ENCODE measurements around the gene STAT2. TPM values are rescaled to one million over a fixed set of nuclear protein-coding genes. Genes with fewer than 3 reads are reported as not detected.
A peak's percentile ranks its signal among the peaks of the same experiment; 100 is the strongest.

The STAT2 gene
- total and polyA plus RNA-seq, 9 of the 15 experiments (the other 6 are each of a cell fraction or from before 2014, with no cell fraction given) = 15.5 to 46.9 (median 40.1) TPM

DNA sequence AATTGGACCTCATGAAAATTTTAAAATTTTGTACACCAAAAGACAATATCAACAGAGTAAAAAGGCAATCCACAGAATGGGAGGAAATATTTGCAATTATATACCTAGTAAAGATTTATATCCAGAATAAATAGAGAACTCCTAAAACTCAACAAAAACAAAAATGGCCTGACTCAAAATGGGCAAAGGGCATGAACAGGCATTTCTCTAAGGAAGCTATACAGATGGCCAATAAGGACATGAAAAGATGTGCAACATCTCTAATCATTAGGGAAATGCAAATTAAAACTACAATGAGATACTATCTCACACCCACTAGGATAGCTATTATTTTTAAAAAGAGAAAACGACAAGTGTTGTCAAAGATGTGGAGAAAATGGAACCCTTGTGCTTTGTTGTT is 13.6 kb upstream of the STAT2 start (continued):
- TF ChIP-seq, protein P1, sequence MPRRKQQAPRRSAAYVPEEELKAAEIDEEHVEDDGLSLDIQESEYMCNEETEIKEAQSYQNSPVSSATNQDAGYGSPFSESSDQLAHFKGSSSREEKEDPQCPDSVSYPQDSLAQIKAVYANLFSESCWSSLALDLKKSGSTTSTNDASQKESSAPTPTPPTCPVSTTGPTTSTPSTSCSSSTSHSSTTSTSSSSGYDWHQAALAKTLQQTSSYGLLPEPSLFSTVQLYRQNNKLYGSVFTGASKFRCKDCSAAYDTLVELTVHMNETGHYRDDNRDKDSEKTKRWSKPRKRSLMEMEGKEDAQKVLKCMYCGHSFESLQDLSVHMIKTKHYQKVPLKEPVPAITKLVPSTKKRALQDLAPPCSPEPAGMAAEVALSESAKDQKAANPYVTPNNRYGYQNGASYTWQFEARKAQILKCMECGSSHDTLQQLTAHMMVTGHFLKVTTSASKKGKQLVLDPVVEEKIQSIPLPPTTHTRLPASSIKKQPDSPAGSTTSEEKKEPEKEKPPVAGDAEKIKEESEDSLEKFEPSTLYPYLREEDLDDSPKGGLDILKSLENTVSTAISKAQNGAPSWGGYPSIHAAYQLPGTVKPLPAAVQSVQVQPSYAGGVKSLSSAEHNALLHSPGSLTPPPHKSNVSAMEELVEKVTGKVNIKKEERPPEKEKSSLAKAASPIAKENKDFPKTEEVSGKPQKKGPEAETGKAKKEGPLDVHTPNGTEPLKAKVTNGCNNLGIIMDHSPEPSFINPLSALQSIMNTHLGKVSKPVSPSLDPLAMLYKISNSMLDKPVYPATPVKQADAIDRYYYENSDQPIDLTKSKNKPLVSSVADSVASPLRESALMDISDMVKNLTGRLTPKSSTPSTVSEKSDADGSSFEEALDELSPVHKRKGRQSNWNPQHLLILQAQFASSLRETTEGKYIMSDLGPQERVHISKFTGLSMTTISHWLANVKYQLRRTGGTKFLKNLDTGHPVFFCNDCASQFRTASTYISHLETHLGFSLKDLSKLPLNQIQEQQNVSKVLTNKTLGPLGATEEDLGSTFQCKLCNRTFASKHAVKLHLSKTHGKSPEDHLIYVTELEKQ (CRISPR knock-in tag; IDR thresholded peaks at IDR 0.05) = no peak
- TF ChIP-seq MCM5 (IDR thresholded peaks at IDR 0.05; ENCODE audit: low read depth) = no peak

DNA sequence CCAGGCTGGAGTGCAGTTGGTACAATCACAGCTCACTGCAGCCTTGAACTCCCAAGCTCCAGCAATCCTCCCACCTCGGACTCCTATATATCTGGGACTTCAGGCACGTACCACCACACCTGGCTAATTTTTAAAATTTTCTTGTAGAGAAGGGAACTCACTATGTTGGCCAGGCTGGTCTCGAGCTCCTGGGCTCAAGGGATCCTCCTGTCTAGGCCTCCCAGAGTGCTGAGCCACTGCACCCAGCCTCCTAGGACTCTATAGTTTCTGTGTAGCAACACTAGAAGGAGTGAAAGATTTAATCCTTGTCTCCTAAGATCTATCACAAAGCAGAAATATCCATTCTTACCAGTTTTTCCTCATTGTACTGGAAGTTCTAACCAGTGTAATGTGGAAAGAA is 7.0 kb upstream of the STAT2 start:
- Histone ChIP-seq H2AFZ (ENCODE audit: low read depth, low read length) (peak overlapping the region; percentile 53), H3K9ac (ENCODE audit: insufficient read depth in 1 of 2, low read depth in 2 of 2, low read length in 2 of 2) (no peak overlapping the region), H3K4me3 (no peak overlapping the region), H3K9me3 (replicated peaks; ENCODE audit: control insufficient read depth, insufficient read depth, low read depth, low read length) (no peaks in the 10 kb centered on the region), H3K79me2 (ENCODE audit: control insufficient read depth, insufficient read depth, low read length) (no peaks in the 10 kb centered on the region), H3K27ac (ENCODE audit: extremely low read depth, low read depth, low read length) (no peak overlapping the region), H3K9me1 (ENCODE audit: control insufficient read depth, insufficient read depth, low read length) (no peaks in the 10 kb centered on the region), H3K36me3 (ENCODE audit: control insufficient read depth, insufficient read depth, low read length) (no peaks in the 10 kb centered on the region), H3K4me2 (ENCODE audit: insufficient read depth, low read length) (no peak overlapping the region), H4K20me1 (replicated peaks; ENCODE audit: control insufficient read depth, insufficient read depth, low read length) (no peaks in the 10 kb centered on the region), H3K4me1 (replicated peaks in 1 of 2; ENCODE audit: control insufficient read depth in 2 of 2, insufficient read depth in 2 of 2, low read length in 2 of 2) (peaks cover 0 to under 1% of the 10 kb centered on the region in 2 experiments; a peak in 1 of 5 replicates), H3K27me3 (ENCODE audit: control insufficient read depth in 2 of 2, insufficient read depth in 2 of 2, low read length in 2 of 2) (no peaks in the 10 kb centered on the region)
- in situ Hi-C loops (cut with MboI) = no loop called here
- WGBS (ENCODE audit: insufficient coverage, low coverage, missing lambda C conversion rate) = 77% methylated on average over 3 of the region's 3 CpGs
- no peak for DNase-seq (ENCODE audit: extremely low read depth in 1 of 4, low spot score in 3 of 4)
- FAIRE-seq = no peak
- no TSS peak for BruUV-seq (replicated peaks)
- ChIA-PET POLR2A (interaction anchor here (0.6 kb wide), 1 partner anchor 339 kb away, joined by 3 read pairs; no protein-coding TSS in a partner anchor), CTCF (ENCODE audit: low intra/inter-chr PET ratio) (no interaction called here)
- intact Hi-C loops (cut with micrococcal nuclease) = loop anchor here (10.0 kb wide), 1 partner anchor 268 kb away; the partner anchor contains the start of gene BAZ2A
- ATAC-seq = peak; percentile 55
- TF ChIP-seq TBL1XR1 (IDR thresholded peaks at IDR 0.05; ENCODE audit: low read length in 2 of 2) (no peak), TBP (optimal IDR thresholded peaks at IDR 0.05; ENCODE audit: low read depth, low read length) (no peak), MCM3 (IDR thresholded peaks at IDR 0.05) (no peak), PHF8 (IDR thresholded peaks at IDR 0.05; ENCODE audit: borderline replicate concordance, low read length) (no peak), ZNF655 (CRISPR knock-in tag; IDR thresholded peaks at IDR 0.05) (no peak), ZNF830 (CRISPR knock-in tag; IDR thresholded peaks at IDR 0.05) (no peak), ZNF699 (CRISPR knock-in tag; IDR thresholded peaks at IDR 0.05; ENCODE audit: insufficient replicate concordance) (no peak), NFIX (CRISPR knock-in tag; IDR thresholded peaks at IDR 0.05; ENCODE audit: low read depth) (no peak), ZBTB34 (CRISPR knock-in tag; IDR thresholded peaks at IDR 0.05) (no peak), EHMT2 (IDR thresholded peaks at IDR 0.05) (no peak)
- TF ChIP-seq, protein P2, sequence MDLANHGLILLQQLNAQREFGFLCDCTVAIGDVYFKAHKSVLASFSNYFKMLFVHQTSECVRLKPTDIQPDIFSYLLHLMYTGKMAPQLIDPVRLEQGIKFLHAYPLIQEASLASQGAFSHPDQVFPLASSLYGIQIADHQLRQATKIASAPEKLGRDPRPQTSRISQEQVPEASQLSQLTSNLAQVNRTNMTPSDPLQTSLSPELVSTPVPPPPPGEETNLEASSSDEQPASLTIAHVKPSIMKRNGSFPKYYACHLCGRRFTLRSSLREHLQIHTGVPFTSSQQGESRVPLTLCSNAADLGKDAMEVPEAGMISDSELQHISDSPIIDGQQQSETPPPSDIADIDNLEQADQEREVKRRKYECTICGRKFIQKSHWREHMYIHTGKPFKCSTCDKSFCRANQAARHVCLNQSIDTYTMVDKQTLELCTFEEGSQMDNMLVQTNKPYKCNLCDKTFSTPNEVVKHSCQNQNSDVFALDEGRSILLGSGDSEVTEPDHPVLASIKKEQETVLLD (IDR thresholded peaks at IDR 0.05) = no peak

All from K562 (cell line).